ENCODE data around the gene TULP1. TPM values are rescaled to one million over a fixed set of nuclear protein-coding genes. Genes with fewer than 3 reads are reported as not detected.

Gene TULP1
- total RNA-seq, 1 experiment from 2014 or later, result not detected

- Histone ChIP-seq H3K9ac (ENCODE audit: low read length) (no peak overlapping the region), H3K79me2 (ENCODE audit: low read length) (no peaks in the 10 kb centered on the region)
Measured at GRCh38 chr6:35488517-35488862, 24.2 kb downstream of the TULP1 start.

GRCh38 chr6:35487658-35488516, 24.8 kb downstream of the TULP1 start:
- Histone ChIP-seq H3K27me3 (ENCODE audit: low read length) (no peaks in the 10 kb centered on the region), H3K36me3 (ENCODE audit: insufficient read depth, low read length) (no peaks in the 10 kb centered on the region), H3K9me3 (ENCODE audit: low read length) (no peaks in the 10 kb centered on the region), H3K4me2 (ENCODE audit: low read depth, low read length, poor library complexity, severe bottlenecking) (no peak overlapping the region), H2AFZ (ENCODE audit: low read length) (no peak overlapping the region), H3K27ac (ENCODE audit: low read length) (no peak overlapping the region), H3K9me2 (replicated peaks; ENCODE audit: insufficient read depth, low read length) (no peaks in the 10 kb centered on the region), H3K79me2 (ENCODE audit: low read length) (no peaks in the 10 kb centered on the region), H4K20me1 (ENCODE audit: insufficient read depth, low read depth, low read length) (0 out of 2 replicates have a peak, but pooled peaks cover under 1% of the 10 kb centered on the region), H3K4me1 (ENCODE audit: low read length) (no peaks in the 10 kb centered on the region), H3K4me3 (ENCODE audit: low read length) (no peak overlapping the region), H3K9ac (ENCODE audit: low read length) (no peak overlapping the region)
- DNase-seq, result no peak

More at GRCh38 chr6:35488517-35488862, 24.2 kb downstream of the TULP1 start:
- Histone ChIP-seq H3K27ac (ENCODE audit: low read length) (no peak overlapping the region), H3K9me3 (ENCODE audit: low read length) (no peaks in the 10 kb centered on the region), H3K27me3 (ENCODE audit: low read length) (no peaks in the 10 kb centered on the region), H3K4me3 (ENCODE audit: low read length) (no peak overlapping the region), H4K20me1 (ENCODE audit: insufficient read depth, low read depth, low read length) (0 out of 2 replicates have a peak, but pooled peaks cover 4% of the 10 kb centered on the region), H3K9me2 (replicated peaks; ENCODE audit: insufficient read depth, low read length) (no peaks in the 10 kb centered on the region), H2AFZ (ENCODE audit: low read length) (no peak overlapping the region), H3K4me2 (ENCODE audit: low read depth, low read length, poor library complexity, severe bottlenecking) (no peak overlapping the region), H3K36me3 (ENCODE audit: insufficient read depth, low read length) (no peaks in the 10 kb centered on the region), H3K4me1 (ENCODE audit: low read length) (no peaks in the 10 kb centered on the region)
- no peak for DNase-seq

GRCh38 chr6:35486005-35486925, 26.4 kb downstream of the TULP1 start:
- Histone ChIP-seq H3K27me3 (ENCODE audit: low read length) (no peaks in the 10 kb centered on the region), H2AFZ (ENCODE audit: low read length) (no peak overlapping the region), H3K79me2 (ENCODE audit: low read length) (no peaks in the 10 kb centered on the region), H3K4me1 (ENCODE audit: low read length) (no peaks in the 10 kb centered on the region), H3K4me2 (ENCODE audit: low read depth, low read length, poor library complexity, severe bottlenecking) (no peak overlapping the region), H3K9ac (ENCODE audit: low read length) (no peak overlapping the region), H3K27ac (ENCODE audit: low read length) (no peak overlapping the region), H3K9me2 (replicated peaks; ENCODE audit: insufficient read depth, low read length) (no peaks in the 10 kb centered on the region), H3K36me3 (ENCODE audit: insufficient read depth, low read length) (no peaks in the 10 kb centered on the region), H4K20me1 (ENCODE audit: insufficient read depth, low read depth, low read length) (no peaks in the 10 kb centered on the region), H3K4me3 (ENCODE audit: low read length) (no peak overlapping the region), H3K9me3 (ENCODE audit: low read length) (no peaks in the 10 kb centered on the region)
- no peak for DNase-seq

- Histone ChIP-seq H3K4me2 (ENCODE audit: low read depth, low read length, poor library complexity, severe bottlenecking) (no peak overlapping the region), H3K9me2 (replicated peaks; ENCODE audit: insufficient read depth, low read length) (no peaks in the 10 kb centered on the region), H3K27ac (ENCODE audit: low read length) (no peak overlapping the region), H3K9ac (ENCODE audit: low read length) (no peak overlapping the region), H3K27me3 (ENCODE audit: low read length) (no peaks in the 10 kb centered on the region), H3K4me3 (ENCODE audit: low read length) (no peak overlapping the region), H4K20me1 (ENCODE audit: insufficient read depth, low read depth, low read length) (no peaks in the 10 kb centered on the region), H3K36me3 (ENCODE audit: insufficient read depth, low read length) (no peaks in the 10 kb centered on the region), H2AFZ (ENCODE audit: low read length) (no peak overlapping the region), H3K9me3 (ENCODE audit: low read length) (no peaks in the 10 kb centered on the region), H3K4me1 (ENCODE audit: low read length) (no peaks in the 10 kb centered on the region), H3K79me2 (ENCODE audit: low read length) (no peaks in the 10 kb centered on the region)
- no peak for DNase-seq
Measured at GRCh38 chr6:35485402-35485877, 27.3 kb downstream of the TULP1 start.

GRCh38 chr6:35484921-35485392, 27.7 kb downstream of the TULP1 start:
- Histone ChIP-seq H3K4me3 (ENCODE audit: low read length) (no peak overlapping the region), H2AFZ (ENCODE audit: low read length) (no peak overlapping the region), H3K9me2 (replicated peaks; ENCODE audit: insufficient read depth, low read length) (no peaks in the 10 kb centered on the region), H3K9me3 (ENCODE audit: low read length) (no peaks in the 10 kb centered on the region), H3K36me3 (ENCODE audit: insufficient read depth, low read length) (no peaks in the 10 kb centered on the region), H3K4me1 (ENCODE audit: low read length) (no peaks in the 10 kb centered on the region), H3K27me3 (ENCODE audit: low read length) (no peaks in the 10 kb centered on the region), H4K20me1 (ENCODE audit: insufficient read depth, low read depth, low read length) (no peaks in the 10 kb centered on the region), H3K27ac (ENCODE audit: low read length) (no peak overlapping the region), H3K9ac (ENCODE audit: low read length) (no peak overlapping the region), H3K4me2 (ENCODE audit: low read depth, low read length, poor library complexity, severe bottlenecking) (no peak overlapping the region), H3K79me2 (ENCODE audit: low read length) (no peaks in the 10 kb centered on the region)
- DNase-seq, result no peak

GRCh38 chr6:35483893-35484645, 28.6 kb downstream of the TULP1 start:
- Histone ChIP-seq H3K9ac (ENCODE audit: low read length) (no peak overlapping the region), H3K9me2 (replicated peaks; ENCODE audit: insufficient read depth, low read length) (no peaks in the 10 kb centered on the region), H2AFZ (ENCODE audit: low read length) (no peak overlapping the region), H3K36me3 (ENCODE audit: insufficient read depth, low read length) (no peaks in the 10 kb centered on the region), H4K20me1 (ENCODE audit: insufficient read depth, low read depth, low read length) (no peaks in the 10 kb centered on the region), H3K4me1 (ENCODE audit: low read length) (no peaks in the 10 kb centered on the region), H3K4me2 (ENCODE audit: low read depth, low read length, poor library complexity, severe bottlenecking) (no peak overlapping the region), H3K79me2 (ENCODE audit: low read length) (no peaks in the 10 kb centered on the region), H3K9me3 (ENCODE audit: low read length) (no peaks in the 10 kb centered on the region), H3K4me3 (ENCODE audit: low read length) (no peak overlapping the region), H3K27ac (ENCODE audit: low read length) (no peak overlapping the region), H3K27me3 (ENCODE audit: low read length) (no peaks in the 10 kb centered on the region)
- DNase-seq, result no peak

- no peak overlapping the region for H3K27ac ChIP-seq (ENCODE audit: low read length)
- H3K9me3 ChIP-seq (ENCODE audit: low read length), result no peaks in the 10 kb centered on the region
- no peaks in the 10 kb centered on the region for H3K36me3 ChIP-seq (ENCODE audit: insufficient read depth, low read length)
- no peaks in the 10 kb centered on the region for H4K20me1 ChIP-seq (ENCODE audit: insufficient read depth, low read depth, low read length)
- H3K4me3 ChIP-seq (ENCODE audit: low read length), result no peak overlapping the region
- no peaks in the 10 kb centered on the region for H3K4me1 ChIP-seq (ENCODE audit: low read length)
- H3K4me2 ChIP-seq (ENCODE audit: low read depth, low read length, poor library complexity, severe bottlenecking), result no peak overlapping the region
- no peaks in the 10 kb centered on the region for H3K9me2 ChIP-seq (replicated peaks; ENCODE audit: insufficient read depth, low read length)
- no peaks in the 10 kb centered on the region for H3K79me2 ChIP-seq (ENCODE audit: low read length)
- no peaks in the 10 kb centered on the region for H3K27me3 ChIP-seq (ENCODE audit: low read length)
- no peak for DNase-seq
- no peak overlapping the region for H2AFZ ChIP-seq (ENCODE audit: low read length)
- H3K9ac ChIP-seq (ENCODE audit: low read length), result no peak overlapping the region
Measured at GRCh38 chr6:35483490-35483889, 29.2 kb downstream of the TULP1 start.

Data from Karpas-422 (cell line).